Type B pancreatic cell (in vitro differentiated cells): ENCODE data around the gene IQSEC2. TPM values are rescaled to one million over a fixed set of nuclear protein-coding genes. Genes with fewer than 3 reads are reported as not detected.

Experiments used
- DNase-seq: peaks from one replicate; pipeline ENCODE4 v3.0.0; 2021; ENCODE audit warnings: mixed read lengths; ENCODE audit not compliant: unreplicated experiment; ENCODE audit errors: extremely low spot score
- H3K27ac Mint-ChIP-seq: 2 replicates; pipeline ENCODE4 v1.8.0; 2021; ENCODE audit warnings: mild to moderate bottlenecking, mixed read lengths
- H3K27me3 Mint-ChIP-seq: 2 replicates; pipeline ENCODE4 v1.8.0; 2021; ENCODE audit warnings: mixed read lengths
- H3K36me3 Mint-ChIP-seq: 2 replicates; pipeline ENCODE4 v1.8.0; 2021; ENCODE audit warnings: mixed read lengths
- H3K4me1 Mint-ChIP-seq: one replicate; pipeline ENCODE4 v1.8.0; 2021; ENCODE audit warnings: mixed read lengths; ENCODE audit not compliant: unreplicated experiment
- H3K4me3 Mint-ChIP-seq: 2 replicates; pipeline ENCODE4 v1.8.0; 2021; ENCODE audit warnings: mild to moderate bottlenecking, mixed read lengths
- H3K9me3 Mint-ChIP-seq: 2 replicates; pipeline ENCODE4 v1.8.0; 2021; ENCODE audit warnings: mixed read lengths
- total RNA-seq: library from RNA; stranded (reverse); gene quantifications from 2 replicates; pipeline ENCODE4 v1.2.1, GENCODE V29; 2021; ENCODE audit warnings: low replicate concordance
- TF ChIP-seq, protein P1 (sequence below): fragments of 200-600 bp; sonication (generic); conservative IDR thresholded peaks from 2 replicates; pipeline ENCODE4 v1.5.0; 2021; ENCODE audit warnings: antibody characterized with exemption, mild to moderate bottlenecking

The IQSEC2 gene
- total RNA-seq, 1 donor from 2014 or later, result 8.2 TPM

DNA sequence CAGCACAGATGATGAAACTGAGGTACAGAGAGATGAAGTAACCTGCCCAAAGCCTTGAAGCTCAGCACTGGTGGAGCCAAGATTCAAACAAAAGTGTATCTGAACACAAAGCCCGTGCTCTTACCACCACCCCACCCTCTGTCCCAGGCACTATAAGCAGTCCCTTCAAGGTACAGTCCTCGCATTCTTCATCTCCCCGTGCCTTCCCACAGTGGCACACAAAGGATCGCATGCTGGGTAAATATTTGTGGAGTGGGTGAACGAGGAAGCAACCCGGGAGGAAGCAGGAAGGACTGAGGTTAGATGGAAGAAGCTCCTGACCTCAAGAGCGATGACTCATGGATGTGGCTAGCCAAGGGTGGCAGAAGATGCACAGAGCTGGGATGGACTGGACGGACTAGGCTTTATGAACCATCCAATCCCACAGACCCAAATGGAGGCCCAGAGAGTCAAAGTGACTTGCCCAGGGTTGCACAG is 18.4 kb downstream of the IQSEC2 start:
- no peak for DNase-seq
- Mint-ChIP-seq H3K4me1 (no peaks in the 10 kb centered on the region), H3K9me3 (no peaks in the 10 kb centered on the region), H3K36me3 (no peaks in the 10 kb centered on the region), H3K27ac (no peak overlapping the region), H3K4me3 (no peak overlapping the region), H3K27me3 (no peaks in the 10 kb centered on the region)
- TF ChIP-seq, protein P1, sequence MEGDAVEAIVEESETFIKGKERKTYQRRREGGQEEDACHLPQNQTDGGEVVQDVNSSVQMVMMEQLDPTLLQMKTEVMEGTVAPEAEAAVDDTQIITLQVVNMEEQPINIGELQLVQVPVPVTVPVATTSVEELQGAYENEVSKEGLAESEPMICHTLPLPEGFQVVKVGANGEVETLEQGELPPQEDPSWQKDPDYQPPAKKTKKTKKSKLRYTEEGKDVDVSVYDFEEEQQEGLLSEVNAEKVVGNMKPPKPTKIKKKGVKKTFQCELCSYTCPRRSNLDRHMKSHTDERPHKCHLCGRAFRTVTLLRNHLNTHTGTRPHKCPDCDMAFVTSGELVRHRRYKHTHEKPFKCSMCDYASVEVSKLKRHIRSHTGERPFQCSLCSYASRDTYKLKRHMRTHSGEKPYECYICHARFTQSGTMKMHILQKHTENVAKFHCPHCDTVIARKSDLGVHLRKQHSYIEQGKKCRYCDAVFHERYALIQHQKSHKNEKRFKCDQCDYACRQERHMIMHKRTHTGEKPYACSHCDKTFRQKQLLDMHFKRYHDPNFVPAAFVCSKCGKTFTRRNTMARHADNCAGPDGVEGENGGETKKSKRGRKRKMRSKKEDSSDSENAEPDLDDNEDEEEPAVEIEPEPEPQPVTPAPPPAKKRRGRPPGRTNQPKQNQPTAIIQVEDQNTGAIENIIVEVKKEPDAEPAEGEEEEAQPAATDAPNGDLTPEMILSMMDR, result no peak

DNA sequence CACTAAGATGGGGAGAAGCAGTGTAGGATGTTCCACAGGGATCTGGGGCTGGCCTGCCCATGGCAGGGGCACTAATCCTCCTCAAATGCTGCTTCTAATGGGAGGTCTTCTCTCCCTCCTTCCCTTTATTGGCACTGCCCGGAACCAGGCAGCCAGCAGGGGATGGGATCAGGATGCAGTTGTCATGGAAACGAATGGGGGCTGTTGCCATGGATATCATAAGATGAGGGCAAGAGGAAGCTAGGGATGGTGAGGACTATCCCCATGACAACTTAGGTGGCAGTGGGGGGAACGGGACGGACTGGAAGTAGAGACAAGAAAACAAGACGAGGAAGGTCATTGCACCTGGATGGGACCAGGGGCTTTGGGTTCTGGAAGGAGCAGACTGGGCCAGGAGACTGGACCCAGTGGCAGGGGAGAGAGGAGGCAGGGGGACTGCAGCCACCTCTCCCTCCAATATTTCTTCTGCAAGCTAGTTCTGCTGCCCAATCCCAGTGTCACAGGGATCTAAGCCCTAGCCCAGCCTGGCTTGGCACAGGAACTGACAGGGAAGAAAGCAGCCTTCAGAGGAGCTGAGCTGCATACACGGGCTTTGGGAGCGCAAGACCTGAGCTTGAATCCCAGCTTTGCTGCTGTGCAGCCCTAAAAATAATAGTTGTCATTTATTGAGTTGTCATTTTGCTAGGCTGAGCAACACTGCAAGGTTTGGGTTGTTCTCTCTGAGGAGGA is 19.0 kb downstream of the IQSEC2 start:
- H3K9me3 Mint-ChIP-seq, result no peaks in the 10 kb centered on the region
- H3K36me3 Mint-ChIP-seq, result no peaks in the 10 kb centered on the region
- H3K27ac Mint-ChIP-seq, result no peak overlapping the region
- no peak for DNase-seq
- H3K4me3 Mint-ChIP-seq, result no peak overlapping the region
- no peaks in the 10 kb centered on the region for H3K27me3 Mint-ChIP-seq
- TF ChIP-seq, protein P1, result no peak
- H3K4me1 Mint-ChIP-seq, result no peaks in the 10 kb centered on the region

DNA sequence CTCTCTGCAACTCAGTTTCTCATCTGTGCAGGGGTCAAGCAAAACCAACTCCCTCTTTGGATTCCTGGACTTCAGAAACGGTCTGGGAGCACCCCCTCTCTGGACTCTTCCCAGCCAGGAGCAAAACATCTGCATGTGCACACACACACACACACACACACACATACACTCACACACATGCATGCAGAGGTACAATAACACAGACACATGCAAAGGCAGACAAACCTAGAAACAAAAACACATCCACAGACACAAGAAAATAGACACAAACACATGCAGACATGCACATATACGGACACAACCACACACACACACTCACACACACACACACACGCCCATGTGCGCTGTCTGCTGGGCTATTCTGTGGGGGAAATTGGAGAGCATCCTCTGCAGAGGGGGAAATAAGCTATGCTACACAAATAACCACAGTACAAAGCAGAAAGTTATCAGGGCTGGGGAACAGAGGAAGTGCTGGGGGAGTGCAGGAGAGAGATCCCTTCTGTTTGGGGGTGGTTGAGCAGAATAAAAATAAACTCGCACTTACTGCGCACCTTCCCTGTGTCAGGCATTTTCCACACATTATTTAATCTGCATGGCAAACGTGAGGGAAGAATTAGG is 19.9 kb downstream of the IQSEC2 start:
- Mint-ChIP-seq H3K27me3 (no peaks in the 10 kb centered on the region), H3K9me3 (no peaks in the 10 kb centered on the region), H3K4me1 (no peaks in the 10 kb centered on the region), H3K36me3 (no peaks in the 10 kb centered on the region), H3K27ac (no peak overlapping the region), H3K4me3 (no peak overlapping the region)
- TF ChIP-seq, protein P1, result no peak
- no peak for DNase-seq

DNA sequence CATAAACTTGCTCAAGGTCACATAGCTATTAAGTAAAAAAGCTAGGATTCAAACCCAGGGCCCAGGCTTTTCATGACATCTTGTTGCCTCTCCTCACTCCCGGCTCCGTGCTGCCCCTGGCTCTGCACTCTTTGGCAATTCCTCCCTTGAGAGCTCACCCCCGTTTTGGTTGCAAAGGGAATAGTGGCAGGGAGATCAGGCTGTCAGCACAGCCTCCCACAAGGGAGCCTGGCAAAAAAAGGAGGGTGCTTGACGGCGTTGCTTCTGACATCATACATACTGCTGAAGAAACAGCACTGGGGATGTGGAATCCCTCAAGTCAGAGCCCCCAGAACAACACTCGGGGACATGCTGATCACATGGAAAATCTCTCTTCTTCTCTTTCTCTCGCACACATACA is 20.5 kb downstream of the IQSEC2 start:
- Mint-ChIP-seq H3K36me3 (no peaks in the 10 kb centered on the region), H3K9me3 (no peaks in the 10 kb centered on the region), H3K27ac (no peak overlapping the region), H3K4me1 (no peaks in the 10 kb centered on the region), H3K27me3 (no peaks in the 10 kb centered on the region), H3K4me3 (no peak overlapping the region)
- no peak for DNase-seq
- TF ChIP-seq, protein P1, result no peak

DNA sequence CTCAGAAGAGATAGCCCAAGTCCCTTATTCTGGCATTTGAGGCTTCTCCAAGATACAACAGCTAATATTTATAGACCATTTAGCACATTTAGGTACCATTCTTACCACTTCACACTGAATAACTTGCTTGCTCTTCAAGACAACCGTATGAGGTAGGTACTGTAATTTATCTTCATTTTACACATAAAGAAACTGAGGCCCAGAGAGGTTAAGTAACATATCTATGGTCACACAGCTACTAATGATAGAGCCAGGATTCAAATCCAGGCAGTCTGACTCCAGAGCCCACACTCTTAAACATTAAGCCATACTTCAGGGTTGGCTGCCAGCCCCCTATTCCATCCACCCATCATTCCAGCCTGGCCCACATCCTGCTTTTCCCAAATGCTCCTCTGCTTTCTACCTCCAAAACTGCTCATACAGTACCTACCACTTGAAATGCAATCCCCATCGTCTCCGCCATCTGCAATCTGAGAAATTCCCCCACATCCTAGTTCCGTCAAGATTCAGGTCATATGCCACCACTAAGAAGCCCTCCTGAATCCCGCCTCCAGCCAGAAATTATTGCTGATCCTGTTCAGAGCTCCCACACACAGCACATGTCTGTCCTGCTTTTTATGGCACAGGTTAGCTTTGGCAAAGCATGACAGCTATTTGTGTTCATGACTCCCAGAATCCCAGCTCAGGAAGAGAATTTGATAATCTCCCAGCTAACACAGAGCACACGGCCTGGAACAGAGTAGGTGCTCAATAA is 23.5 kb downstream of the IQSEC2 start:
- Mint-ChIP-seq H3K27ac (no peak overlapping the region), H3K36me3 (peaks cover 1% of the 10 kb centered on the region), H3K4me1 (no peaks in the 10 kb centered on the region), H3K4me3 (no peak overlapping the region), H3K27me3 (no peaks in the 10 kb centered on the region), H3K9me3 (no peaks in the 10 kb centered on the region)
- no peak for DNase-seq
- TF ChIP-seq, protein P1, result no peak
